ENCODE results near the gene SIGLEC5. TPM values are rescaled to one million over a fixed set of nuclear protein-coding genes. Genes with fewer than 3 reads are reported as not detected.

Gene SIGLEC5
- total RNA-seq, 1 donor = under 0.01 TPM

- H3K9me3 ChIP-seq (ENCODE audit: low read depth, low read length) = no peaks in the 10 kb centered on the region
- no peaks in the 10 kb centered on the region for H3K79me2 ChIP-seq (ENCODE audit: insufficient read depth, low read length)
- H3K4me2 ChIP-seq (ENCODE audit: insufficient read depth, low read length) = no peak overlapping the region
- H3K27me3 ChIP-seq (ENCODE audit: insufficient read depth, low read length) = peaks cover 3% of the 10 kb centered on the region
- H2AFZ ChIP-seq (ENCODE audit: low read length) = no peak overlapping the region
- no peak overlapping the region for H3K4me3 ChIP-seq (ENCODE audit: insufficient read depth, low read length)
- no peak overlapping the region for H3K27ac ChIP-seq (ENCODE audit: low read depth, low read length)
- no peaks in the 10 kb centered on the region for H4K20me1 ChIP-seq (ENCODE audit: insufficient read depth, low read length)
- DNase-seq (ENCODE audit: insufficient read length, low spot score, missing footprints) = no peak
- no peaks in the 10 kb centered on the region for H3K36me3 ChIP-seq (ENCODE audit: insufficient read depth, low read length)
- no peak for TF ChIP-seq CTCF (IDR thresholded peaks at IDR 0.05; ENCODE audit: extremely low read depth, low read depth, low read length)
- H3K4me1 ChIP-seq (ENCODE audit: insufficient read depth, low read length) = no peaks in the 10 kb centered on the region
Observed at GRCh38 chr19:51607077-51607476, 23.1 kb downstream of the SIGLEC5 start.

DNA sequence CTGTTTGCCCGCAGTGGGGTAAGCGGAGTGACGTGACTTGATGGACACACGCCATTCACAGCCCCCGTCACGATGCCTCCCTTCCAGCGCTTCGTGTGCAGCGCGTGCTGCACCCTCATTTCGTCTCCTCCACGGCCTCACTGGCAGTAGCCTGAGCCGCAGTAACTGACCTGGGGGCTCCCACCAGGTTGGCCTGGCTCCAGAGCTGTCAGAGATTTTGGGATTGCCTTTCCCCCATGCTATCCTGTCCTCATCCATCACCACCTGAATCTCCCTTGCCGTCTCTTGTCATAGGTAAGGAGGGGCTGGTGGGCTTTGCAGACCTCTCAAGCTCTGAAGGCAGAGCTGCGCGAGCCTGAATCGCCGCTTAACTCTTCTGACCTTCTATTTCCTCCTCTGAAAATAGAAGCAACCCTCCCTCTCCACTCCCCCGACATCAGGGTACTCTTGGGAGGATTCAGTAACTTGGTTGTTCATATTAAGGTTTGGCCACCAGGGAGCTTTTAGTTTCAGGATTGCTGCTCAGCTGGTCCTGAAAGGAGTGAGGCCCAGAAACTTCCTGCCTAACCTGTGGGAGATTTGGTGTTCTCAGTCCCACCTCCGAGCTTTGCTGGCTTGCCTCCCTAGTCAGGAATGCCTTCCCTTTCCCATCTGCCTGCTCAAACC is 27.9 kb downstream of the SIGLEC5 start:
- Histone ChIP-seq H3K27ac (ENCODE audit: low read depth, low read length) (no peak overlapping the region), H3K4me3 (ENCODE audit: insufficient read depth, low read length) (no peak overlapping the region), H2AFZ (ENCODE audit: low read length) (no peak overlapping the region), H3K79me2 (ENCODE audit: insufficient read depth, low read length) (no peaks in the 10 kb centered on the region), H3K4me2 (ENCODE audit: insufficient read depth, low read length) (no peak overlapping the region), H3K36me3 (ENCODE audit: insufficient read depth, low read length) (no peaks in the 10 kb centered on the region), H3K9me3 (ENCODE audit: low read depth, low read length) (no peaks in the 10 kb centered on the region), H4K20me1 (ENCODE audit: insufficient read depth, low read length) (no peaks in the 10 kb centered on the region), H3K27me3 (ENCODE audit: insufficient read depth, low read length) (peaks cover 21% of the 10 kb centered on the region), H3K4me1 (ENCODE audit: insufficient read depth, low read length) (no peaks in the 10 kb centered on the region)
- TF ChIP-seq CTCF (IDR thresholded peaks at IDR 0.05; ENCODE audit: extremely low read depth, low read depth, low read length) = no peak
- no peak for DNase-seq (ENCODE audit: insufficient read length, low spot score, missing footprints)

- Histone ChIP-seq H2AFZ (ENCODE audit: low read length) (no peak overlapping the region), H3K4me1 (ENCODE audit: insufficient read depth, low read length) (no peaks in the 10 kb centered on the region), H3K4me3 (ENCODE audit: insufficient read depth, low read length) (no peak overlapping the region), H3K9me3 (ENCODE audit: low read depth, low read length) (no peaks in the 10 kb centered on the region), H3K4me2 (ENCODE audit: insufficient read depth, low read length) (no peak overlapping the region), H4K20me1 (ENCODE audit: insufficient read depth, low read length) (no peaks in the 10 kb centered on the region), H3K79me2 (ENCODE audit: insufficient read depth, low read length) (no peaks in the 10 kb centered on the region), H3K36me3 (ENCODE audit: insufficient read depth, low read length) (no peaks in the 10 kb centered on the region), H3K27me3 (ENCODE audit: insufficient read depth, low read length) (peaks cover 21% of the 10 kb centered on the region), H3K27ac (ENCODE audit: low read depth, low read length) (no peak overlapping the region)
- TF ChIP-seq CTCF (IDR thresholded peaks at IDR 0.05; ENCODE audit: extremely low read depth, low read depth, low read length) = no peak
- no peak for DNase-seq (ENCODE audit: insufficient read length, low spot score, missing footprints)
Observed at GRCh38 chr19:51600940-51601580, 29.1 kb downstream of the SIGLEC5 start.

GRCh38 chr19:51599084-51599483 is 31.1 kb downstream of the SIGLEC5 start:
- no peaks in the 10 kb centered on the region for H3K9me3 ChIP-seq (ENCODE audit: low read depth, low read length)
- no peaks in the 10 kb centered on the region for H4K20me1 ChIP-seq (ENCODE audit: insufficient read depth, low read length)
- no peaks in the 10 kb centered on the region for H3K36me3 ChIP-seq (ENCODE audit: insufficient read depth, low read length)
- no peaks in the 10 kb centered on the region for H3K4me1 ChIP-seq (ENCODE audit: insufficient read depth, low read length)
- no peak overlapping the region for H3K27ac ChIP-seq (ENCODE audit: low read depth, low read length)
- no peak for TF ChIP-seq CTCF (IDR thresholded peaks at IDR 0.05; ENCODE audit: extremely low read depth, low read depth, low read length)
- H3K79me2 ChIP-seq (ENCODE audit: insufficient read depth, low read length) = no peaks in the 10 kb centered on the region
- H3K27me3 ChIP-seq (ENCODE audit: insufficient read depth, low read length) = peaks cover 21% of the 10 kb centered on the region
- no peak overlapping the region for H2AFZ ChIP-seq (ENCODE audit: low read length)
- H3K4me3 ChIP-seq (ENCODE audit: insufficient read depth, low read length) = no peak overlapping the region
- DNase-seq (ENCODE audit: insufficient read length, low spot score, missing footprints) = no peak
- H3K4me2 ChIP-seq (ENCODE audit: insufficient read depth, low read length) = no peak overlapping the region

Data from osteoblast (primary cell).